ENCODE results near the gene SHTN1. TPM values are rescaled to one million over a fixed set of nuclear protein-coding genes. Genes with fewer than 3 reads are reported as not detected.

SHTN1 gene
- total and polyA plus RNA-seq, 2 experiments from 2014 or later = 6.7 to 8.0 TPM

DNA sequence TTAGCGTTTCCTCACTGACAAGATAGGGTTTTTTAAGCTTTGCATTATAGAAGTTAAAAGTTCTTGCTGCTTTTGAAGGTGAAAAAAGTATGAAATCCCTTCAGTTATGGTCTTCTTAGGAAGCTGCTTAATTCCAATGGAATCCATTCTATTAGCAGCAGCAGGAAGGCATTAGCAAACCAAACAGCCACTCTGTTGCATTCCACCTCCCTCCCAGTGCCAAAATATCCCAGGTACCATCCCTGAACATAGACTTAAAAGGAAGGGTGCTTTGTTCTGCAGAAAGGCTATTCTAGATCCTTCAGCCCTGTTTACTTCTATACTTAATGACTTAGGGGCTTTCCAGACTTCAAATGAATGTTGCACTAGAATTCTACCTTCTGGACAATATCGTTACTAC lies 131.9 kb downstream of the SHTN1 start:
- H3K9me2 ChIP-seq (ENCODE audit: insufficient read depth) = no peaks in the 10 kb centered on the region; the same call in 1 of the 2 replicates
- H3K27me3 ChIP-seq (ENCODE audit: insufficient read depth) = no peaks in the 10 kb centered on the region
- H3K4me3 ChIP-seq = no peak overlapping the region
- TF ChIP-seq, protein P1, sequence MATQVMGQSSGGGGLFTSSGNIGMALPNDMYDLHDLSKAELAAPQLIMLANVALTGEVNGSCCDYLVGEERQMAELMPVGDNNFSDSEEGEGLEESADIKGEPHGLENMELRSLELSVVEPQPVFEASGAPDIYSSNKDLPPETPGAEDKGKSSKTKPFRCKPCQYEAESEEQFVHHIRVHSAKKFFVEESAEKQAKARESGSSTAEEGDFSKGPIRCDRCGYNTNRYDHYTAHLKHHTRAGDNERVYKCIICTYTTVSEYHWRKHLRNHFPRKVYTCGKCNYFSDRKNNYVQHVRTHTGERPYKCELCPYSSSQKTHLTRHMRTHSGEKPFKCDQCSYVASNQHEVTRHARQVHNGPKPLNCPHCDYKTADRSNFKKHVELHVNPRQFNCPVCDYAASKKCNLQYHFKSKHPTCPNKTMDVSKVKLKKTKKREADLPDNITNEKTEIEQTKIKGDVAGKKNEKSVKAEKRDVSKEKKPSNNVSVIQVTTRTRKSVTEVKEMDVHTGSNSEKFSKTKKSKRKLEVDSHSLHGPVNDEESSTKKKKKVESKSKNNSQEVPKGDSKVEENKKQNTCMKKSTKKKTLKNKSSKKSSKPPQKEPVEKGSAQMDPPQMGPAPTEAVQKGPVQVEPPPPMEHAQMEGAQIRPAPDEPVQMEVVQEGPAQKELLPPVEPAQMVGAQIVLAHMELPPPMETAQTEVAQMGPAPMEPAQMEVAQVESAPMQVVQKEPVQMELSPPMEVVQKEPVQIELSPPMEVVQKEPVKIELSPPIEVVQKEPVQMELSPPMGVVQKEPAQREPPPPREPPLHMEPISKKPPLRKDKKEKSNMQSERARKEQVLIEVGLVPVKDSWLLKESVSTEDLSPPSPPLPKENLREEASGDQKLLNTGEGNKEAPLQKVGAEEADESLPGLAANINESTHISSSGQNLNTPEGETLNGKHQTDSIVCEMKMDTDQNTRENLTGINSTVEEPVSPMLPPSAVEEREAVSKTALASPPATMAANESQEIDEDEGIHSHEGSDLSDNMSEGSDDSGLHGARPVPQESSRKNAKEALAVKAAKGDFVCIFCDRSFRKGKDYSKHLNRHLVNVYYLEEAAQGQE (IDR thresholded peaks at IDR 0.05; ENCODE audit: unreplicated experiment) = no peak
- TF ChIP-seq NANOG (IDR thresholded peaks at IDR 0.05; ENCODE audit: borderline replicate concordance) = no peak
- TF ChIP-seq CTCF (conservative IDR thresholded peaks at IDR 0.05; ENCODE audit: low read depth in 2 of 2) = no peak
- no peak for TF ChIP-seq JUNB (IDR thresholded peaks at IDR 0.05; ENCODE audit: unreplicated experiment)
- no peak for TF ChIP-seq ZNF114 (CRISPR knock-in tag; IDR thresholded peaks at IDR 0.05)
- no peak for TF ChIP-seq CREB1 (CRISPR knock-in tag; IDR thresholded peaks at IDR 0.05; ENCODE audit: low read depth)
- TF ChIP-seq, protein P2, sequence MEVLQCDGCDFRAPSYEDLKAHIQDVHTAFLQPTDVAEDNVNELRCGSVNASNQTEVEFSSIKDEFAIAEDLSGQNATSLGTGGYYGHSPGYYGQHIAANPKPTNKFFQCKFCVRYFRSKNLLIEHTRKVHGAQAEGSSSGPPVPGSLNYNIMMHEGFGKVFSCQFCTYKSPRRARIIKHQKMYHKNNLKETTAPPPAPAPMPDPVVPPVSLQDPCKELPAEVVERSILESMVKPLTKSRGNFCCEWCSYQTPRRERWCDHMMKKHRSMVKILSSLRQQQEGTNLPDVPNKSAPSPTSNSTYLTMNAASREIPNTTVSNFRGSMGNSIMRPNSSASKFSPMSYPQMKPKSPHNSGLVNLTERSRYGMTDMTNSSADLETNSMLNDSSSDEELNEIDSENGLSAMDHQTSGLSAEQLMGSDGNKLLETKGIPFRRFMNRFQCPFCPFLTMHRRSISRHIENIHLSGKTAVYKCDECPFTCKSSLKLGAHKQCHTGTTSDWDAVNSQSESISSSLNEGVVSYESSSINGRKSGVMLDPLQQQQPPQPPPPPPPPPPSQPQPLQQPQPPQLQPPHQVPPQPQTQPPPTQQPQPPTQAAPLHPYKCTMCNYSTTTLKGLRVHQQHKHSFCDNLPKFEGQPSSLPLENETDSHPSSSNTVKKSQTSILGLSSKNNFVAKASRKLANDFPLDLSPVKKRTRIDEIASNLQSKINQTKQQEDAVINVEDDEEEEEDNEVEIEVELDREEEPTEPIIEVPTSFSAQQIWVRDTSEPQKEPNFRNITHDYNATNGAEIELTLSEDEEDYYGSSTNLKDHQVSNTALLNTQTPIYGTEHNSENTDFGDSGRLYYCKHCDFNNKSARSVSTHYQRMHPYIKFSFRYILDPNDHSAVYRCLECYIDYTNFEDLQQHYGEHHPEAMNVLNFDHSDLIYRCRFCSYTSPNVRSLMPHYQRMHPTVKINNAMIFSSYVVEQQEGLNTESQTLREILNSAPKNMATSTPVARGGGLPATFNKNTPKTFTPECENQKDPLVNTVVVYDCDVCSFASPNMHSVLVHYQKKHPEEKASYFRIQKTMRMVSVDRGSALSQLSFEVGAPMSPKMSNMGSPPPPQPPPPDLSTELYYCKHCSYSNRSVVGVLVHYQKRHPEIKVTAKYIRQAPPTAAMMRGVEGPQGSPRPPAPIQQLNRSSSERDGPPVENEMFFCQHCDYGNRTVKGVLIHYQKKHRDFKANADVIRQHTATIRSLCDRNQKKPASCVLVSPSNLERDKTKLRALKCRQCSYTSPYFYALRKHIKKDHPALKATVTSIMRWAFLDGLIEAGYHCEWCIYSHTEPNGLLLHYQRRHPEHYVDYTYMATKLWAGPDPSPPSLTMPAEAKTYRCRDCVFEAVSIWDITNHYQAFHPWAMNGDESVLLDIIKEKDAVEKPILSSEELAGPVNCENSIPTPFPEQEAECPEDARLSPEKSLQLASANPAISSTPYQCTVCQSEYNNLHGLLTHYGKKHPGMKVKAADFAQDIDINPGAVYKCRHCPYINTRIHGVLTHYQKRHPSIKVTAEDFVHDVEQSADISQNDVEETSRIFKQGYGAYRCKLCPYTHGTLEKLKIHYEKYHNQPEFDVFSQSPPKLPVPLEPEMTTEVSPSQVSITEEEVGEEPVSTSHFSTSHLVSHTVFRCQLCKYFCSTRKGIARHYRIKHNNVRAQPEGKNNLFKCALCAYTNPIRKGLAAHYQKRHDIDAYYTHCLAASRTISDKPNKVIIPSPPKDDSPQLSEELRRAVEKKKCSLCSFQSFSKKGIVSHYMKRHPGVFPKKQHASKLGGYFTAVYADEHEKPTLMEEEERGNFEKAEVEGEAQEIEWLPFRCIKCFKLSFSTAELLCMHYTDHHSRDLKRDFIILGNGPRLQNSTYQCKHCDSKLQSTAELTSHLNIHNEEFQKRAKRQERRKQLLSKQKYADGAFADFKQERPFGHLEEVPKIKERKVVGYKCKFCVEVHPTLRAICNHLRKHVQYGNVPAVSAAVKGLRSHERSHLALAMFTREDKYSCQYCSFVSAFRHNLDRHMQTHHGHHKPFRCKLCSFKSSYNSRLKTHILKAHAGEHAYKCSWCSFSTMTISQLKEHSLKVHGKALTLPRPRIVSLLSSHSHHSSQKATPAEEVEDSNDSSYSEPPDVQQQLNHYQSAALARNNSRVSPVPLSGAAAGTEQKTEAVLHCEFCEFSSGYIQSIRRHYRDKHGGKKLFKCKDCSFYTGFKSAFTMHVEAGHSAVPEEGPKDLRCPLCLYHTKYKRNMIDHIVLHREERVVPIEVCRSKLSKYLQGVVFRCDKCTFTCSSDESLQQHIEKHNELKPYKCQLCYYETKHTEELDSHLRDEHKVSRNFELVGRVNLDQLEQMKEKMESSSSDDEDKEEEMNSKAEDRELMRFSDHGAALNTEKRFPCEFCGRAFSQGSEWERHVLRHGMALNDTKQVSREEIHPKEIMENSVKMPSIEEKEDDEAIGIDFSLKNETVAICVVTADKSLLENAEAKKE (CRISPR knock-in tag; IDR thresholded peaks at IDR 0.05) = no peak
- TF ChIP-seq ETS1 (IDR thresholded peaks at IDR 0.05) = no peak
- no peak for TF ChIP-seq POLR2AphosphoS5 (IDR thresholded peaks at IDR 0.05; ENCODE audit: low read depth)
- TF ChIP-seq EZH2phosphoT487 (IDR thresholded peaks at IDR 0.05; ENCODE audit: unreplicated experiment) = no peak
- TF ChIP-seq EZH2 (IDR thresholded peaks at IDR 0.05; ENCODE audit: low read depth, unreplicated experiment) = no peak
- no peak for TF ChIP-seq ZNF331 (CRISPR knock-in tag; IDR thresholded peaks at IDR 0.05; ENCODE audit: low read depth)
- TF ChIP-seq STAT1 (IDR thresholded peaks at IDR 0.05; ENCODE audit: unreplicated experiment) = no peak
- H4K20me1 ChIP-seq (replicated peaks; ENCODE audit: insufficient read depth) = no peaks in the 10 kb centered on the region
- H3K4me1 Mint-ChIP-seq = peaks cover 32% of the 10 kb centered on the region
- no peak overlapping the region for H2AFZ ChIP-seq
- no peak overlapping the region; the same call in 1 of the 2 replicates for H3K27ac Mint-ChIP-seq
- H3K27me3 Mint-ChIP-seq (ENCODE audit: insufficient read depth, low read depth, poor library complexity) = peaks cover 2% of the 10 kb centered on the region
- DNase-seq (ENCODE audit: low spot score) (peak; percentile 56), ATAC-seq (peak; percentile 90)
- H3K4me1 ChIP-seq (ENCODE audit: insufficient read depth) = peaks cover 33% of the 10 kb centered on the region
- H3K9me3 Mint-ChIP-seq = peaks cover 9% of the 10 kb centered on the region
- H3K36me3 Mint-ChIP-seq (ENCODE audit: low read depth) = peaks cover 6% of the 10 kb centered on the region
- H3F3A ChIP-seq (replicated peaks; ENCODE audit: low read depth) = no peaks in the 10 kb centered on the region
- H3K27ac ChIP-seq (ENCODE audit: low read depth) = peak overlapping the region; percentile 34
- H3K4me2 ChIP-seq = peak overlapping the region; percentile 29
- H3K4me3 Mint-ChIP-seq = no peak overlapping the region
- no peaks in the 10 kb centered on the region for H3K79me2 ChIP-seq (replicated peaks; ENCODE audit: insufficient read depth)
- H3K36me3 ChIP-seq (ENCODE audit: insufficient read depth) = no peaks in the 10 kb centered on the region
